OCI-LY1 (cell line): ENCODE results near the gene OR9Q1.

Experiments
- H2AFZ ChIP-seq: fragments of 200-600 bp; sonication (generic), shearing (Covaris generic); 2 replicates; pipeline ENCODE4 v1.6.0; 2014; ENCODE audit warnings: antibody characterized with exemption, mild to moderate bottlenecking, low read length
- H3F3A ChIP-seq: fragments of 200-600 bp; sonication (generic), shearing (Covaris generic); 2 replicates; pipeline ENCODE4 v1.6.0; 2014; ENCODE audit warnings: mild to moderate bottlenecking, antibody characterized with exemption, low read length, moderate library complexity; ENCODE audit not compliant: insufficient read depth
- H3K27ac ChIP-seq: fragments of 200-600 bp; sonication (generic); 2 replicates; pipeline ENCODE4 v1.5.1; 2014; ENCODE audit warnings: low read length, mixed run types, mild to moderate bottlenecking, low read depth; ENCODE audit not compliant: poor library complexity, severe bottlenecking
- H3K27me3 ChIP-seq: fragments of 200-600 bp; sonication (generic); 2 replicates; pipeline ENCODE4 v1.6.0; 2014; ENCODE audit warnings: antibody characterized with exemption, mild to moderate bottlenecking, low read length, moderate library complexity; ENCODE audit not compliant: insufficient read depth
- H3K36me3 ChIP-seq: fragments of 200-600 bp; sonication (generic); 2 replicates; pipeline ENCODE4 v1.6.1; 2014; ENCODE audit warnings: mild to moderate bottlenecking, antibody characterized with exemption, low read length, moderate library complexity, mixed read lengths; ENCODE audit not compliant: insufficient read depth
- H3K4me1 ChIP-seq: fragments of 200-600 bp; sonication (generic); 2 replicates; pipeline ENCODE4 v1.5.1; 2014; ENCODE audit warnings: mild to moderate bottlenecking, low read length, moderate library complexity; ENCODE audit not compliant: insufficient read depth, severe bottlenecking
- H3K4me2 ChIP-seq: fragments of 200-600 bp; sonication (generic), shearing (Covaris generic); 2 replicates; pipeline ENCODE4 v1.6.1; 2014; ENCODE audit warnings: low read length
- H3K4me3 ChIP-seq: fragments of 200-600 bp; sonication (generic); 2 replicates; pipeline ENCODE4 v1.5.1; 2014; ENCODE audit warnings: low read length, low read depth, mild to moderate bottlenecking, mixed read lengths; ENCODE audit not compliant: poor library complexity, severe bottlenecking
- H3K79me2 ChIP-seq: fragments of 200-600 bp; shearing (Covaris generic); 2 replicates; pipeline ENCODE4 v1.6.1; 2016; ENCODE audit warnings: mixed run types, low read length, mixed read lengths; ENCODE audit not compliant: insufficient read depth
- H3K9ac ChIP-seq: fragments of 200-600 bp; sonication (generic), shearing (Covaris generic); 2 replicates; pipeline ENCODE4 v1.6.1; 2014; ENCODE audit warnings: mild to moderate bottlenecking, low read length, mixed read lengths
- H3K9me2 ChIP-seq: fragments of 200-600 bp; sonication (generic), shearing (Covaris generic); 2 replicates; pipeline ENCODE4 v1.6.1; 2014; ENCODE audit warnings: low read depth, mild to moderate bottlenecking, low read length, mixed read lengths
- H3K9me3 ChIP-seq: fragments of 200-600 bp; shearing (Covaris generic); 2 replicates; pipeline ENCODE4 v1.6.1; 2014; ENCODE audit warnings: low read length, mixed read lengths
- H4K20me1 ChIP-seq: fragments of 200-600 bp; sonication (generic), shearing (Covaris generic); 2 replicates; pipeline ENCODE4 v1.6.0; 2016; ENCODE audit warnings: mild to moderate bottlenecking, low read length; ENCODE audit not compliant: insufficient read depth
- EZH2 ChIP-seq: fragments of 200-600 bp; sonication (generic), shearing (Covaris generic); IDR thresholded peaks from 2 replicates; pipeline ENCODE4 v1.8.0; 2017; ENCODE audit warnings: borderline replicate concordance, mixed run types, mild to moderate bottlenecking, antibody characterized with exemption, low read length, moderate library complexity, mixed read lengths
- TF ChIP-seq, protein P1 (sequence below): fragments of 200-600 bp; sonication (generic), shearing (Covaris generic); IDR thresholded peaks from 2 replicates; pipeline ENCODE4 v1.5.1; 2017; ENCODE audit warnings: mild to moderate bottlenecking, antibody characterized with exemption, low read length, moderate library complexity, mixed read lengths

OR9Q1 gene

DNA sequence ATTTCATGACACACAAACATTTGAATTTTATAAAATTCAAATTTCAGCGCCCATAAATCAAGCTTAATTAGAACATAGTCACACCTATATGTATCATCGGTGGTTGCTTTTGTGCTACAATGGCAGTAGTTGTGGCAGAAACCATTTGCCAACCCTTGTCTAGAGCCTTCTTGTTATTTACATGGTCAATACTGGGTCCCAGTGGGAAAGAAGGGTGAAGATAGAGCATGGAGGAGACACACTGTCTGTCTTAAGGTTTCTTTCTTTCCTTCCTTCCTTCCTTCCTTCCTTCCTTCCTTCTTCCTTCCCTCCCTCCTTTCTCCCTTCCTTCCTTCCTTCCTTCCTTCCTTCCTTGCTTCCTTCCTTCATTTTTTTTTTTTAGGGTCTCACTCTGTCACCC is 10.8 kb downstream of the OR9Q1 start:
- TF ChIP-seq, protein P1, sequence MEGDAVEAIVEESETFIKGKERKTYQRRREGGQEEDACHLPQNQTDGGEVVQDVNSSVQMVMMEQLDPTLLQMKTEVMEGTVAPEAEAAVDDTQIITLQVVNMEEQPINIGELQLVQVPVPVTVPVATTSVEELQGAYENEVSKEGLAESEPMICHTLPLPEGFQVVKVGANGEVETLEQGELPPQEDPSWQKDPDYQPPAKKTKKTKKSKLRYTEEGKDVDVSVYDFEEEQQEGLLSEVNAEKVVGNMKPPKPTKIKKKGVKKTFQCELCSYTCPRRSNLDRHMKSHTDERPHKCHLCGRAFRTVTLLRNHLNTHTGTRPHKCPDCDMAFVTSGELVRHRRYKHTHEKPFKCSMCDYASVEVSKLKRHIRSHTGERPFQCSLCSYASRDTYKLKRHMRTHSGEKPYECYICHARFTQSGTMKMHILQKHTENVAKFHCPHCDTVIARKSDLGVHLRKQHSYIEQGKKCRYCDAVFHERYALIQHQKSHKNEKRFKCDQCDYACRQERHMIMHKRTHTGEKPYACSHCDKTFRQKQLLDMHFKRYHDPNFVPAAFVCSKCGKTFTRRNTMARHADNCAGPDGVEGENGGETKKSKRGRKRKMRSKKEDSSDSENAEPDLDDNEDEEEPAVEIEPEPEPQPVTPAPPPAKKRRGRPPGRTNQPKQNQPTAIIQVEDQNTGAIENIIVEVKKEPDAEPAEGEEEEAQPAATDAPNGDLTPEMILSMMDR, result no peak
- TF ChIP-seq EZH2, result no peak
- Histone ChIP-seq H2AFZ (no peak overlapping the region), H3K27ac (no peak overlapping the region), H3K4me2 (no peak overlapping the region), H3K27me3 (no peaks in the 10 kb centered on the region), H3K4me1 (no peaks in the 10 kb centered on the region), H3K9me3 (no peaks in the 10 kb centered on the region), H4K20me1 (no peaks in the 10 kb centered on the region), H3K9me2 (no peaks in the 10 kb centered on the region), H3K9ac (no peak overlapping the region), H3K4me3 (no peak overlapping the region), H3K79me2 (no peaks in the 10 kb centered on the region), H3F3A (no peaks in the 10 kb centered on the region), H3K36me3 (no peaks in the 10 kb centered on the region)

DNA sequence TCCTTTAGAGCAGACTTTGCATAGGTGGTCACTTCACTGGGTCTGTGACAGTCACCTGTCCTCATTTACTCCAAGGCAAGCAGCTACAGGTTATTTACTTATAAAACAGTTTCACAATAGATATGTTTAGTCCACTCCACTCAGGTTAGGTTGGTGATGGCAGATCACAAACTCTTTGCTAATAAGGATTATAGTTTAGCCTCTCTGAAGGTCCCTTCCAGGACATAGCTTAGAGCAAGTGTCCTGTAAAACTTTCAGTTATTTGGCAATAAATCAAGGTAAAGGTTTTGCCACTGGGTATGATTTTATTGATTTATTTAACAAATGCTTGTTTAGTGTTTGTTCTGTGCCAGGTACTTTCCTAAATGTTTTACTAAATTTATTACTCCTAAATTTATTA is 15.9 kb downstream of the OR9Q1 start:
- H3K9ac ChIP-seq, result no peak overlapping the region
- no peak overlapping the region for H3K27ac ChIP-seq
- no peaks in the 10 kb centered on the region for H3K79me2 ChIP-seq
- no peak overlapping the region for H2AFZ ChIP-seq
- no peaks in the 10 kb centered on the region for H3F3A ChIP-seq
- H3K4me1 ChIP-seq, result no peaks in the 10 kb centered on the region
- no peaks in the 10 kb centered on the region for H3K27me3 ChIP-seq
- no peaks in the 10 kb centered on the region for H4K20me1 ChIP-seq
- no peak overlapping the region for H3K4me3 ChIP-seq
- no peak overlapping the region for H3K4me2 ChIP-seq
- TF ChIP-seq EZH2, result no peak
- TF ChIP-seq, protein P1, result no peak
- H3K36me3 ChIP-seq, result no peaks in the 10 kb centered on the region
- H3K9me3 ChIP-seq, result no peaks in the 10 kb centered on the region
- no peaks in the 10 kb centered on the region for H3K9me2 ChIP-seq

DNA sequence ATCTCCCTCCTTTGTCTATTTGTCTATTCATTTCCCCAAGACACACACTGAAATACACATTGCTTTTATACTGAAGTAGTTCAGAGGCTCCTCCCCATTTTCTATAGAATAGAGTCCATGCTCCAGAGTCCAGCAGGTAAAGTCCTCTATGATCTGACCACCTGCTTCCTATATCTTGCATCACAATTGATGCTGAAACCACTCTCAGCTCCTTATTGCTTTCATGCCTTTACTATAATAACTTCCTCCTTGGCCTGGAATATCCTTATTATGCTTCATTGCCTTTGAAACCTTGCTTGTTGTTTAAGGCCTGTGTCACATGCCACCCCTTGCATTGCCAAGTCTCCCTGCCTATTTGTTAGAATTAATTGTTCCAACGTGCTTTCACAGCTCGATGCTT is 19.7 kb downstream of the OR9Q1 start:
- Histone ChIP-seq H3K9me3 (no peaks in the 10 kb centered on the region), H3K4me3 (no peak overlapping the region), H3F3A (no peaks in the 10 kb centered on the region), H3K27ac (no peak overlapping the region), H3K27me3 (no peaks in the 10 kb centered on the region), H2AFZ (no peak overlapping the region), H3K36me3 (no peaks in the 10 kb centered on the region), H3K79me2 (no peaks in the 10 kb centered on the region), H3K4me2 (no peak overlapping the region), H3K9ac (no peak overlapping the region), H3K9me2 (no peaks in the 10 kb centered on the region), H3K4me1 (no peaks in the 10 kb centered on the region), H4K20me1 (no peaks in the 10 kb centered on the region)
- TF ChIP-seq, protein P1, result no peak
- no peak for TF ChIP-seq EZH2
